HuH-7.5 (cell line): ENCODE data around the gene KCNH2.

ENCODE experiments used
- DNase-seq: peaks from one replicate; pipeline ENCODE4 v3.0.0; 2011; ENCODE audit warnings: low spot score

KCNH2 gene

GRCh38 chr7:150904011-150904909 is 73.9 kb downstream of the KCNH2 start:
- no peak for DNase-seq

GRCh38 chr7:150903606-150904005 is 74.5 kb downstream of the KCNH2 start:
- DNase-seq = no peak

- no peak for DNase-seq
Observed at GRCh38 chr7:150902078-150903033, 75.8 kb downstream of the KCNH2 start.

GRCh38 chr7:150901160-150902035 is 76.7 kb downstream of the KCNH2 start:
- no peak for DNase-seq

- no peak for DNase-seq
Observed at GRCh38 chr7:150900675-150901074, 77.4 kb downstream of the KCNH2 start.

GRCh38 chr7:150898475-150899011 is 79.6 kb downstream of the KCNH2 start:
- peak; percentile 72 for DNase-seq

- no peak for DNase-seq
Observed at GRCh38 chr7:150897502-150898474, 80.3 kb downstream of the KCNH2 start.

GRCh38 chr7:150896562-150897209 is 81.4 kb downstream of the KCNH2 start:
- DNase-seq = no peak

GRCh38 chr7:150895809-150896208 is 82.3 kb downstream of the KCNH2 start:
- no peak for DNase-seq
